SH-SY5Y (cell line): Measurements from ENCODE around the gene GPR68.

Experiments
- GATA2 ChIP-seq: IDR thresholded peaks from 2 replicates; pipeline ENCODE4 v1.6.1; 2011; ENCODE audit warnings: mild to moderate bottlenecking, low read depth, low read length
- GATA3 ChIP-seq: IDR thresholded peaks from 2 replicates; pipeline ENCODE4 v1.6.1; 2011; ENCODE audit warnings: low read depth, mild to moderate bottlenecking, low read length, moderate library complexity

Gene GPR68

GRCh38 chr14:91280129-91280528 is 35.6 kb upstream of the GPR68 start:
- TF ChIP-seq GATA3 (no peak), GATA2 (no peak)

- no peak for TF ChIP-seq GATA3
- TF ChIP-seq GATA2: peak; percentile 62
Observed at GRCh38 chr14:91279354-91279753, 34.9 kb upstream of the GPR68 start.

GRCh38 chr14:91278383-91278715 is 33.8 kb upstream of the GPR68 start:
- no peak for TF ChIP-seq GATA2
- TF ChIP-seq GATA3: no peak

GRCh38 chr14:91277546-91278382 is 33.3 kb upstream of the GPR68 start:
- TF ChIP-seq GATA2 (no peak), GATA3 (no peak)

GRCh38 chr14:91274796-91275195 is 30.3 kb upstream of the GPR68 start:
- no peak for TF ChIP-seq GATA3
- no peak for TF ChIP-seq GATA2

- no peak for TF ChIP-seq GATA3
- TF ChIP-seq GATA2: no peak
Observed at GRCh38 chr14:91273885-91274273, 29.4 kb upstream of the GPR68 start.

- TF ChIP-seq GATA3: no peak
- TF ChIP-seq GATA2: no peak
Observed at GRCh38 chr14:91273273-91273884, 28.9 kb upstream of the GPR68 start.

- no peak for TF ChIP-seq GATA2
- TF ChIP-seq GATA3: no peak
Observed at GRCh38 chr14:91272341-91273272, 28.1 kb upstream of the GPR68 start.

GRCh38 chr14:91271639-91272038 is 27.1 kb upstream of the GPR68 start:
- TF ChIP-seq GATA2 (no peak), GATA3 (no peak)

- TF ChIP-seq GATA3 (no peak), GATA2 (no peak)
Observed at GRCh38 chr14:91270619-91271018, 26.1 kb upstream of the GPR68 start.

GRCh38 chr14:91270188-91270587 is 25.7 kb upstream of the GPR68 start:
- no peak for TF ChIP-seq GATA3
- TF ChIP-seq GATA2: no peak

- no peak for TF ChIP-seq GATA3
- no peak for TF ChIP-seq GATA2
Observed at GRCh38 chr14:91269076-91269991, 24.8 kb upstream of the GPR68 start.

- TF ChIP-seq GATA2: no peak
- TF ChIP-seq GATA3: no peak
Observed at GRCh38 chr14:91267965-91268437, 23.5 kb upstream of the GPR68 start.

- TF ChIP-seq GATA2 (no peak), GATA3 (no peak)
Observed at GRCh38 chr14:91265404-91265803, 20.9 kb upstream of the GPR68 start.
